HTR-8/SVneo (cell line): ENCODE results near the gene C2orf78.
"Not testable (repeated sequence)": the region's sequence is repeated elsewhere in the genome, so short reads cannot be mapped to it uniquely, and the experiment has no call there.

Experiments used
- DNase-seq: peaks from one replicate; pipeline ENCODE4 v3.0.0; 2011; ENCODE audit warnings: low spot score, mixed read lengths; ENCODE audit not compliant: insufficient read length
- FAIRE-seq: peaks from 2 replicates; lab custom pipeline; 2011; peaks lifted over from hg19 to GRCh38; lab: Jason Lieb, UNC

C2orf78 gene

DNA sequence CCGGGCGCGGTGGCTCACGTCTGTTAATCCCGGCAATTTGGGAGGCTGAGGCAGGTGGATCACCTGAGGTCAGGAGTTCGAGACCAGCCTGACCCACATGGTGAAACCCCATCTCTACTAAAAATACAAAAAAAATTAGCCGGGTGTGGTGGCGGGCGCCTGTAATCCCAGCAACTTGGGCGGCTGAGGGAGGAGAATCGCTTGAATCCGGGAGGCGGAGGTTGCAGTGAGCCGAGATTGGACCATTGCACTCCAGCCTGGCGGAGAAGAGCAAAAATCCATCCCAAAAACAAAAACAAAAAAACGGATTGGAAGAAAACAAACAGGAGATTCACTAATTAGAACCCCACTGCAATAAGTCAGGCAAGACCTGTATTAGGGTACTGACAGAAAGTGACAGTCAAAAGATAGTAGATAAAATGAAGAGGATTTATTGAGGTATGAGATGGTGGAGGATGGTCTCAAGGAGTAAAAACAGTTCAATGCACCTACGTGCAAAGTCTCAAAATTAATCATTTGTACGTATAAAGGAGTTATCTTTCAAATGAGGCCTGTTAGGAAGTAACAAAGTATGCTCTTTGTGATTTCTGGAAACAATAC, 5.0 kb upstream of the C2orf78 start:
- not testable (repeated sequence) for DNase-seq, FAIRE-seq

DNA sequence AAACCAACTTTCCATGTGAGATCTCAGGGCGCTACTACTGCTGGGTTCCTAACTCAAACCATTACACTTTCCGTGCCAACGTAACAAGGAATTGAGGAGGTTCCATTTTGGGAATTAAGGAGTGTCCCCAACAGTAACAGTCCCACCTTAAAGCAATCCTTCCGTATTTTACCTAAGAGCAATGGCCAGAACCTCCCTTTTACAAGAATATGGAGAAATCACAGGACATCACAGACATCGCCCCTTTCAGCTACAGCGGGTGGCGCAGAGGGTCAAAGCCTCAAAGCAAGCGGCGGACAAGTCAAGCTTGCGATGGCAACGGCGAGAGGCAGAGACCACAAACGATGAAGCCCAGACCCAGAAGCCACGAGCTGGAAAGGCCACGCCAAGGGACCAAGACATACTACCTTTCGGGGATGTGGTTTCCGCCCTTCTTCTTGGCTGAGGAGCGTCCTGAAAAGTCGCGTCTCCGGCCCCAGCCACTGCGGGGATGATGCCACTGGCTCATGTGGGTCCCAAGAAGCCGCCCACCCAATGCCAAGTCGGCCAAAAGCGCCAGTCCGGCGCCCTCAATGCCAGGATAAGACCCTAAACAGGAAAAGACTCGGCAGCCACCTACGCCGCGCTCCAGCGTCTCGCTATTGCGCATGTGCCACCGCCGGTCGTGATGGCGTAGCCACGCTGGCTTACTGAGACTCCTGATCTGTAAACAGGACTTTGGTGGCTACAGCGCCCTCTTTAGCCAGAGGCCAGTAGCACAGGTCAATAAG, 4.3 kb upstream of the C2orf78 start, which contains the start of gene DUSP11:
Gene DUSP11 (minus strand): TSS at position 637 of the 770 bp plus-strand sequence. CDS start 129 bp downstream, at position 508.
- DNase-seq (peak; percentile 98), FAIRE-seq (peak; percentile 88)

DNA sequence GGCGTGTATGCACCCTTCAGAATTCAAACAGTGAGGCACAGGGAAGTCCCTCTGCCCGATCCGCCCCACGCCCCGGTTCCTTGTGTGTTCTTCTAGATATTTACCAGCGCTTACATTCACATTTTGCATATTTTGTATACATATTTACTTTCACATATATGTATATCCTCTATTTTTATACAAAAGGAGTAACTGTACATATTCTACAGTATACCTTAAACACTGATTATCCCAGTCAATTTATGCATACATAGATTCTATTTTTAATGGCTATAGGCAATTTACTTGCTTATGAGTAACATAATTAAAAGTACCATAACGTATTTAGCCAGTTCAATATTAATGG, 3.8 kb upstream of the C2orf78 start:
- FAIRE-seq (no peak), DNase-seq (no peak)

DNA sequence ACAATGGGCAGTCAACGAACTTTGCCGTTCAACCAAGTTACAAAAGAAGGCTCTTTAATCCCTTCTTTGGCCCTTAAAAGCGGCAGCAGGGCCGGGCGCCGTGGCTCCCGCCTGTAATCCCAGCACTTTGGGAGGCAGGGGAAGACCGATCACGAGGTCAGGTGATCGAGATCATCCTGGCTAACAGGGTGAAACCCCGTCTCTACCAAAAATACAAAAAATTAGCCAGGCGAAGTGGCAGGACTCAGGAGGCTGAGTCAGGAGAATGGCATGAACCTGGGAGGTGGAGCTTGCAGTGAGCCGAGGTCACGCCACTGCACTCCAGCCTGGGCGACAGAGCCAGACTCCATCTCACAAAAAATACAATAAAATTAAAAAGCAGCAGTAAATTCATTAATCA, 581 bp upstream of the C2orf78 start:
- FAIRE-seq, DNase-seq: not testable (repeated sequence)

DNA sequence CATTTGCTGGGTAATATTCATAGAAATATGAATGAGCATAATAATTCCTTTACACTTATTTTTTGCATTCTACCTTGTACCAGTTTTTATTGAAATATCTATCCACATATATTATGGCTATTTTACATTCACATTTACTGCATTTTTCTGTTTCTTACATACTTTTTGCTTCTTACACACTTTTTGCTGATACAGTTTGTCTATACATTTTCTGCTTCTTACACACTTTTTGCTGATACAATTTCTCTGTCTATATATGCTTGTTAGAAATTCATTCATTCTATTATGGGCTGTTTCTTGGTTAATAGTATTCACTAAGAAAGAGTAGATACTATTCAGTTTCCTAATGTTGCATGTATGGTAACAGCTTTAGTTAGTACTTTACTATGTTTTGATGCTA, 27.9 kb downstream of the C2orf78 start:
- FAIRE-seq (no peak), DNase-seq (no peak)

DNA sequence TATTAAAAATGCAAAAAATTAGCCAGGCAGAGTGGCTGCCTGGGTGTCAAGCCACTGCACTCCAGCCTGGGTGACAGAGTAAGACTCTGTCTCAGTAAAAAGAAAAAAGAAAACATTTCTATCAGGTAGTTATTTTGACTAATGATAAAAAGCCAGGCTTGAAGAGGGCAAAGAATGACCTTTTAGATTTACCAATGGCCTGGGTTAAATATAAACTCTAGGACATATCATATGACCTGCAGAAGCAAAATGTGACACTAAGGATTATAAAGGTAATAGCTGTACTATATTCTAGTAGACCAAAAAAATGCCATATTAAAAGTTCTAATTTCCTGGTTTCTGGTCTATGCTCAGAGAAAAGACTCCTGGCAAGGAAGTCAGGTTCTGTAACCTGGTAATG, 28.7 kb downstream of the C2orf78 start:
- no peak for DNase-seq
- FAIRE-seq = no peak

DNA sequence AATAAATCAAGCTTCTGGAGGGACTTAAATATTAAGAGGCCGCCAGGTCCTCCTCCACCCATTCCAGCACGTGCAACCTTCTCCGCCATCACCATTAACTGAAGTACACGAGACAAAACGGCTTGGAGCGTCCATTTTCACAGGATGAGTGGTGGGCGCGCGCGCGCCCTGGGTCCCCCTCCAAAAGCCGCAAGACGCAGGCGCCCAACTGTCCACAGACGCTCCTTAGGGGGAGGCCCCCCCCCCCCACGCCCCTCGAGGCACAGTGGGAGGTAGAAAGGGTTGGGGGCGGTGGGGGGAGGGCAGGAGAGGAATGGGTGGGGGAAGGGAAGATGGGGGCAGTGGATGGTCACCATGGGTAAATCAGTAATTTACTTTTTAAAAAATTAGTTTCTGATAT, 34.3 kb downstream of the C2orf78 start:
- DNase-seq = no peak
- no peak for FAIRE-seq

DNA sequence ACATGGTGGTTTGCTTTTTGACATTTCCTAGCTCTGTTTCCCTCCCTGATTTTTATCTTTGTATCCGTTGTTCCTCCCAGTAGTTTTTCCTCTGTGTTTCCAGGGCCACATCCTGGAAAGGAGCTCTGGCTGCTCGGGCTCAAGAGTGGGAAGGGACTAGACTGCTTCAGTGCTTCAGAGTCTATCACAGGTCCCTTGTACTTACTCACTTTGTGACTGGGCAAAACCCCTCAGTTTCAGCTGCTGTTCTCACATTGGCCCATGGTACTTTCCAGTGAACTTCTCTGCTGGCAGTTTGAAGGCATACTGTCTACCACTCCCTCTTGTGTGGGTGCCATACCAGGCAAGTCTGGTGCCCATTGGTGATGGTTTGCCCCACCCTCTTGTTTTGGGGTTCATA, 37.2 kb downstream of the C2orf78 start:
- no peak for FAIRE-seq

DNA sequence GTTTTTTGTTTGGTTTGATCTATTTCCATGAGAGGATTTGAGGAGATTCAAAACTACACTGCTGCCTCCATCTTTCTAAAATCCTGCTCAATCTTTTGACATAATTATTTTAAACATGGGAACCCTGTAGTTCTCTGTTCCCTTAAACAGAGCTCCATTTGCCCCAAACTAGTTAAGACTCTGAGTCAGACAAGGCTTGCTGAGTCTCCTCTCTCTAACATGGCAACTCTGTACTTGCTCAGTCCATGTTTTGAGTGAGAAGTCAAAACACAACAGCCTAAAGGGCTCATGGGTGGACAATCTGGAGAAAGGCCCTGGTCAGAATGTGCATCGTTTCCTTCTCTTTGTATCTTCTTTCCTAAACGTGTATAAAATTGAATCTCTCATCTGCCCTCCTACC, 37.7 kb downstream of the C2orf78 start:
- FAIRE-seq (no peak), DNase-seq (no peak)

More for the DNA sequence above, 37.2 kb downstream of the C2orf78 start:
- DNase-seq = no peak

DNA sequence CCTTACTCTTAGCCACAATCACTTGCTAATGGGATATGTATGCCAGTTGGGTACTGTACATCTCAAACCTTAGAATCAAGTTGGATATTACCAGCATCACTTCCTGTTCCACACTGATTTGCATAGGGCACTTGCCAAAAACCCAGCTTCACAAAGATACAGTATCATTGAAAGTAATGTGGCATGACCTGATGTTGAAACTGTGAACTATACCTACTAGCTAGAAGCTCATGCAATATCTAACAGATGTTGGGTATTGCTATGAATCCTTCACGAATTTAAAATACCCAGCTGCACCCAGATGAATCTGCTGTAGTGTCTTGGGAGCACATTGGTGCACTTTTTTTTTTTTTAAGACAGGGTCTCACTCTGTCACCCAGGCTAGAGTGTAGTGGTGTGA, 38.3 kb downstream of the C2orf78 start:
- DNase-seq = no peak
- no peak for FAIRE-seq

DNA sequence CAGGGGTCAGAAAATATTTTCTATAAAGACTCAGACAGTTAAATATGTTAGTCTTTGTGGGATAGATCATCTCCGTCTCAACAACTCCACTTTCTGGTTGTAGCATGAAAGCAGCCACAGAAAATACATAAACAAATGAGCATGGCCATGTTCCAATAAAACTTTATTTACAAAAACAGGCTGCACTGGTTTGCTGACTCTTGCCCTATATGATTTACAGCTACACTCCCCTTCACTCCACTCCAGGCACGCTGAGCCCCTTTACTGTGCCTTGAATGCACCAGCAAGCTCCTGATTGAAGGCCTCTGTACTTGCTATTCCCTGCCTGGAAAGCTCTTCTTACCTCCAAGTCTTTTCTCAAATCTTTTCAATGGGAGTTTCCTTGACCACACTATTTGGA, 39.0 kb downstream of the C2orf78 start:
- FAIRE-seq = no peak

DNA sequence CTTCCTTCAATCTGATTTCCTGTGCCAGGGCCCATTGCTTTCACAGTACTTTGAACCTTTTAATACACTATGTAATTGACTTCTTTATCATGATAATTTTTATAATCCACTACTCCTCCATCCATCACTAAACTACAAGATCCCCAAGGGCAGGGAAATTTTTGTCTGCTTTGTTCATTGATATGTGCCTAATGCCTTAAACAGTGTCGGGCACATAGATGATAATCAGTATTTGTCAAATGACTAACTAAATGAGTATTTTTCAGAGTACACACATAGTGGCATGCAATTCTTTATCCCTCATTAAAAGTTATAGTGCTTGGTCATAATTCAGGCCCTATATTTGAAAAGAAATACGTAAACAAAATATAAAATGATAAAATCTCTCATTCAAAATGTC, 39.4 kb downstream of the C2orf78 start:
- FAIRE-seq (no peak), DNase-seq (no peak)

More for the DNA sequence above, 39.0 kb downstream of the C2orf78 start:
- no peak for DNase-seq

DNA sequence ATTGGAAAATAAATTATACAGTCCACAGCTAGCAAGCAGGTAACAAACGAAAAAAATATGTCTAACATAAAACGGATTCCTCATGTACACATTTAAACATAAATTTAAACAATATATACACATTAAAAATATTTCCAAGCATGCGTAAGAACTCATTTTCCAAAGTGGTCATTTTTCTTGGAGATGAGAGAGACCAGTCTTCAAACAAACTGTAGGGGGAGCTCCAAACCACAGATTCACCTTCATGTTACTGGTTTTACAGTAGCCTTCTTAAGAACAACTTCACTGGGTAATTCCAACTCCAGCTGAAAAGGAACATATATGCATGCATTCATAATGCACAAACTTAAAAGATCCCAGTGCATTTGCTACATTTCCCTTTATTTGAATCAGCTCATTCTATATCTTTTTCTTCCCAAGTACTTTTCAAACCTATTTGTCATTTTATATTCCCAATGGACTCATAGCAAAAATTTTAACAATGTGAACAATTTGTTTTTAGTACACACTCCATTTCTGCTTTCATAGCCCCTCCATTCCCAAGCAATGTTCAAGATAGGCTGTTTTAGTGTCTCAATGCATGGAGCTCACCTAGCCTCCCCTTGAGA, 40.0 kb downstream of the C2orf78 start:
- no peak for FAIRE-seq
- peak; percentile 67 for DNase-seq

DNA sequence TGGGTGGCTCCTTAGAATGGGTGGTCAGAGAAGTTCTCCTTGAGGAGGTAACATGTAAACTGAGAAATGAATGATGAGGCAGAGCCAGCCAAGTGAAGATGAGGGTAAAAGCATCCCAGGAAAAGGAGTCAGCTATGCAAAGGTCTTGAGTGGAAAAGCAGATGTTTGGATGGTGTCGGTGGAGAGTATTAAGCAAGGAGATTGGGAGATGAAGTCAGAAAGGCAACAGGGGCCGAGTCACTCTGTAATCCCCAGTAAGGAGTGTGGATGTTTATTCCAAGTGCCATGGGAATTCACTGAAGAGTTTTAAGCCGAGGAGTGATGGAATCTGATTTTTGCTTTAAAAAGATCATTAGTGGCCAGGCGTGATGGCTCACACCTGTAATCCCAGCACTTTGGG, 41.4 kb downstream of the C2orf78 start:
- no peak for FAIRE-seq
- DNase-seq = no peak

DNA sequence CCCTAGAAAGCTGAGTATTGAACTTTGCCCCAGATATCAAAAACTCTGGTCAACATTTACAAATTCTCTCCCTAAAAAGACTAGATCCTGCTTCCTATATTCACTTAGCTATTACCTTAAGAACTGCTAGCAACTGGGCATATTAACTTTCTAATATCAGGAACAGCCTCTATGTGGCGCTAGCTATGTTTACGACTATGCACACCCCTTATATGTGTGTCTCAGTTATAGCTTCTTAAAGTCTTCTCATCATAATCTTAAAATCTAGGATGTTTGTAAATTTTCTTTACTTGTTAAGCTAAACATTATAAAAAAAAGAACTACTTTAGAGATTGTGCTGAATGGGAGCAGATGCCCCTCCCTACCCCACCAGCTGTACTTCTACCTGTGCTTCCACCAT, 43.0 kb downstream of the C2orf78 start:
- DNase-seq (peak; percentile 41), FAIRE-seq (no peak)

DNA sequence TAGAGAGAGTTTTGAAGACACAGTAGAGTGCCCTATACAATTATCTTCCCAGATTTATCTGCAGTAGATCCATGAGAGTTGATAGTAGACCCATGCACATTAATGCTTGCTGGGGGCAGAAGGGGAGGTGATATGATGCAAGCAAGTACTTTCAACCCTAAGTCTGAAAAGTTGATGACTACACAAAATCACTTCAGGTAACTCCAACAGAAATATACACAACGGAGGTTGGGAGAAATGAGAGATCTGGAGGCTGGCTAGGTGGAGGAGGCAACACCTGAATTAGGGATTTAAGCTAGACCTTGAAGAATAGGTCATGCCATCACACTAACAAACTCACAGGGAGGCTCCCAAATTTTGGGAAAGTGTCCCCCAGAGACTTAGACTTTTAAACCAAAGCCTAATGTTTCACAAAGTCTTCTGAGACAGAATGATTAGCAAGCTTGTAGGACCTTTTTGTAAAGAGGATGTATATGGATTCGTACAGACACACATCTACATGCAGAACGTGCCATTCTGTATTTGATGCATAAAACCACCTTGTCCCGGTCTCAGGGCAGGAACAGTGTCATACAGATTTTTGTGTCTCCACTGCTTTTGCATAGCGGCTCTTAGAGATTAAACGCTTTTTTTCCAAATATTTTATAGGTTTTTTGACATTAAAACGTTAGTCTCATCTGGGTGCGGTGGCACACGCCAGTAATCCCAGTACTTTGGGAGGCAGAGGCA, 43.8 kb downstream of the C2orf78 start:
- FAIRE-seq = no peak
- DNase-seq = no peak

DNA sequence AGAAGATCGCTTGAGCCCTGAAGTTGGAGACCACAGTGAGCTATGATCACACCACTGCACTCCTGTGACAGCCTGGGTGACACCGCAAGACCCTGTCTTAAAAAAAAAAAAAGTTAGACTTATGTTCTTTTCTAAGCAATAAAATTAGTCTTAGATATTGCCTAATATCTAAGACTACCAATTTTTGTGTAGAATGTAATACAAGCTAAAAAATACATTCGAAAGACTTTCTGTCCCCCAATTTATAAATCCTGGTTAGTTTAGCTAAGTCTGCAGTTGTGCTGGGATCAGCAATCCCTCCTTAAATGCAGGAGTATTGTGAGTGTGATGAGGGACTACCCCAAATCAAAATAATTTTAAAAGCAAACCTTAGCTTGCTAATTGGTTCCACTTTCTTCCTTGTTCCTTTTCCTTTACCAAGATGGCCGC, 44.4 kb downstream of the C2orf78 start:
- no peak for FAIRE-seq
- DNase-seq = no peak

DNA sequence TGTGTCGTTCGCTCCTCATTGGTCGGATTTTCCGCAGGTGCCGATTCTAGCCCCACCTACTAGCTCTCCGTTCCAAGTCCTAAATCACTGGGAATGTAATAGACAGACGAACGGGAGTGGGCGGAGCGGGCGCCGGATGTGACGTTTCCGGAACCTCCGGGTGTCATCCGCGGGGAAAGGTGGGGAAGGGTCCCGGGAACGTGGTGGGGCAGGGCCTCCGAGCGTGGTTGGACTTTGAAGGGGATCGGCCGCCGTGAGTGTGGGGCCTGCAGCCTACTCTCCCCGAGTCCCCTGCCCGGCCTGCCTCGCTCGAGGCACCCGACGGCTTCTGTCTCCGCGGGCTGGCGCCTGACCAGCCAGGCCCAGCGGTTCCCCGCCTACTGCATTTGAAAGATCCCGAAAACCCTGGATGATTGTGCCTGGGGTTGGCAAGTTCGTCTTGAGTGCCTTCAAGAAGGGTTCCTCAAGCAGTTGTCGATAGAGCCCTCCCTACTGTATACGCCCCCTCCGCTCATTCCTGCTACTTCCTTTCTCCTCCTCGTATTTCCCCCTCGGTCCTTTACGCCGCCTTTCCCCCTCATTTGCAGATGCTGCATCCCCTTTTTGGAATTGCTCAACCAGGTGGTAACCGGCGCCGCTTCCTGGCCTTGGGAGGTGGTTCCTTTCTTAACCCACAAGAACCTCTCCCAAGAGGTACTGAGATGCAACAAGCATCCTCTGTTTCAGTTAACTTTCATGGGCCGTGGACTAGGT, 45.0 kb downstream of the C2orf78 start, which contains the start of gene STAMBP:
Gene STAMBP (plus strand): TSS at position 144 of the 753 bp plus-strand sequence. CDS start 1,896 bp downstream, outside the sequence.
- peak; percentile 90 for FAIRE-seq
- DNase-seq = peak; percentile 97

DNA sequence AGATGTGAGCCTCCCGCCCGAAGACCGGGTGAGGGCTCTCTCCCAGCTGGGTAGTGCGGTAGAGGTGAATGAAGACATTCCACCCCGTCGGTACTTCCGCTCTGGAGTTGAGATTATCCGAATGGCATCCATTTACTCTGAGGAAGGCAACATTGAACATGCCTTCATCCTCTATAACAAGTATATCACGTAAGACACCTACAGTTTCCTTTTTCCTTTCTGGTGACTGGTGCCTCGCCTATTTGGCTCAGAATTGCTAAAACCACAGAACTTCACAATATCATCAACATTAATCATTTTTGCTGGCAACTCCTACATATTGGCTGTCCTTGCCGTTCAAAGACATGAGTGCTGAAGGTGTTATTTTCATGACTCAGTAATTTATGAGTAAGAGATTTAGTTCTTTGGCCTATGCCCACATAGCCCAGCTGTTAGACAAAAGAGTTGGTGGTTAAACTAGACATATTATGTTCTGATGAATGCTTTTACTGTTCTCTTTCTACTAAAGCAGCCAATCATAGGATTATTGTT, 47.0 kb downstream of the C2orf78 start:
- DNase-seq = no peak
- no peak for FAIRE-seq

DNA sequence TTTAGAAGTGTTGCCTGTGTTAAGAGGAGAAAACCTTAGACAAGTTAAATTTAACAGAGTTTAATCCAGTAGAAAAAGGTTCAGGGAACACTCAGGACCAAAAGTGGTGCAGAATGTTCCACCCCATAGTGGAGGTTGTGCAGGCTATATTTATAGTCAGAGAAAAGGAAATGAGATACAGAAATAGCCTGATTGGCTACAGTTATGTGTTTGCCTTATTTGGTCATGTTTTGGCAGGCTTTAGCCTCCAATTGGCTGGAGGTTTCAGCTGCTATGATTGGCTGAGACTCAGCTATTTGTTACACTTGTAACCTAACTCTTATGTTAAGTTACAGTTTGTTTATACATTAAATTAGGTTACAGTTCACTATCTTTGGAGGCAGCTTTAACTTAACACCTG, 48.9 kb downstream of the C2orf78 start:
- DNase-seq (no peak), FAIRE-seq (no peak)
